ENCODE measurements around the gene NLRC3. TPM values are rescaled to one million over a fixed set of nuclear protein-coding genes. Genes with fewer than 3 reads are reported as not detected.

Gene NLRC3
- total and polyA plus RNA-seq, 3 experiments from 2014 or later, result 20.5 to 49.8 (median 21.3) TPM

DNA sequence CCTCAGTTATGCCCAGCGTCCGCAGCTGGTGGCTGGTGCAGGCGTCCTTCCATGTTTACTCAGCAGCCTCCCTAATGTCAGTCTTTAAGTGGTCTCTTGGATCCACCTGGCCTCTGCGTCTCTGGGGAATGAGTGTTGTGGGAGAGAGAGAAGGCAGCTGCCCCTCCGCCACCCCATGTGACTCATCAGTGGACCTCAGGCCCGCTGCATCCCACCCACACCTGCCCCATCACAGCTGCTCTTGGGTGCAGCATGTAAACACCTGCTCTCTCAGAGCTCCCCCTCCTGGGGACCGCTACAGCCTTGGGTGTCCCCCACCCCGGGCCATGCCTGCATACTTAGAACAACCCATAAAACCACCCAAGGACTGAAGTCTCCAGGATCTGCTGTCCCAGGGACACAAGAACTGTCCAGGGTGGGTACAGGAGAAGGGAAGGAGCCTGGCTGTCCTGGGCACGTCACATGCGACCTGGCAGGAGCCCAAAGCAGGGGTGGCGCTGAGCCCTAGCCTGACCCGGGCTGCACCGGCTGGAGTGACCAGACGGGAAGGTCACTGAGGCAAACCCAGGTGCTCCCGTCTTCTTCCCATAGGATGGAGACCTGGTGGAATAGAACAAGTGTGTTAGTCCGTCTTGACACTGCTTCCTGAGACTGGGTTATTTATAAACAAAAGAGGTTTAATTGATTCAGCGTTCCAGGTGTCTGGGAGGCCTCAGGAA is 86.1 kb downstream of the NLRC3 start:
- Histone ChIP-seq H3K4me1 (ENCODE audit: insufficient read depth, low read length) (no peaks in the 10 kb centered on the region), H3K27ac (ENCODE audit: low read depth, low read length) (no peak overlapping the region), H3K27me3 (ENCODE audit: insufficient read depth, low read length, poor library complexity, severe bottlenecking) (no peaks in the 10 kb centered on the region), H3K9me3 (ENCODE audit: low read length) (no peaks in the 10 kb centered on the region), H3K36me3 (ENCODE audit: insufficient read depth, low read length) (peaks cover under 1% of the 10 kb centered on the region), H3K4me3 (ENCODE audit: low read length) (no peak overlapping the region)
- Mint-ChIP-seq H3K27ac (peak overlapping the region in 3 of 8 donors; percentile 29 to 87 (median 66)), H3K27me3 (no peaks in the 10 kb centered on the region), H3K4me1 (peaks cover 0 to 5% (median 2%) of the 10 kb centered on the region in 3 donors), H3K4me3 (no peak overlapping the region), H3K36me3 (peaks cover 0 to 12% (median 0%) of the 10 kb centered on the region in 3 donors), H3K9me3 (no peaks in the 10 kb centered on the region)
- POLR2A ChIA-PET, result interaction anchor here (0.6 kb wide), 1 partner anchor 362 kb away, joined by 5 read pairs; no protein-coding TSS in a partner anchor
- CTCF ChIA-PET, result interaction anchor here (0.8 kb wide), 1 partner anchor 10 kb away, joined by 3 read pairs; no protein-coding TSS in a partner anchor
- no peak for DNase-seq

Other genes starting within 250 kb of the NLRC3 start
- gene OR2C1, start 221.5 kb downstream of the NLRC3 start, total RNA-seq, result not detected
- 0.15 TPM for gene OR2C1, start 221.5 kb downstream of the NLRC3 start, polyA plus RNA-seq
- gene ZSCAN32, start 176.4 kb downstream of the NLRC3 start, total RNA-seq, result 10 to 100 TPM; 13.5 to 15.6 TPM
- 17.3 TPM for gene ZSCAN32, start 176.4 kb downstream of the NLRC3 start, polyA plus RNA-seq
- gene ZNF174, start 176.2 kb downstream of the NLRC3 start, total RNA-seq, result 10 to 100 TPM; 11.4 to 12.3 TPM
- 18.8 TPM for gene ZNF174, start 176.2 kb downstream of the NLRC3 start, polyA plus RNA-seq
- gene ZNF597, start 133.9 kb downstream of the NLRC3 start, total RNA-seq, result 1 to 10 TPM; 2.4 TPM
- gene ZNF597, start 133.9 kb downstream of the NLRC3 start, polyA plus RNA-seq, result 1.3 TPM
- gene NAA60, start 133.7 kb downstream of the NLRC3 start, total RNA-seq, result 10 to 100 TPM; 33.1 to 33.9 TPM
- 65.5 TPM for gene NAA60, start 133.7 kb downstream of the NLRC3 start, polyA plus RNA-seq
- not detected for gene C16orf90, start 81.9 kb downstream of the NLRC3 start, total RNA-seq
- not detected for gene C16orf90, start 81.9 kb downstream of the NLRC3 start, polyA plus RNA-seq
- gene CLUAP1, start 76.4 kb downstream of the NLRC3 start, total RNA-seq, result 10 to 100 TPM; 15.1 to 17.8 TPM
- gene CLUAP1, start 76.4 kb downstream of the NLRC3 start, polyA plus RNA-seq, result 23.3 TPM
- 10 to 100 TPM; 11.6 to 11.7 TPM for gene SLX4, start 34.2 kb upstream of the NLRC3 start, total RNA-seq
- 0.63 TPM for gene SLX4, start 34.2 kb upstream of the NLRC3 start, polyA plus RNA-seq
- 10 to 100 TPM; 13.5 to 15.0 TPM for gene DNASE1, start 77.3 kb upstream of the NLRC3 start, total RNA-seq
- gene DNASE1, start 77.3 kb upstream of the NLRC3 start, polyA plus RNA-seq, result 5.8 TPM
- gene TRAP1, start 140.1 kb upstream of the NLRC3 start, total RNA-seq, result 100 to 1,000 TPM; 283 to 308 TPM
- gene TRAP1, start 140.1 kb upstream of the NLRC3 start, polyA plus RNA-seq, result 53.5 TPM

Measured in CD8-positive, alpha-beta memory T cell (primary cell).